ENCODE results near the gene XRCC6. TPM values are rescaled to one million over a fixed set of nuclear protein-coding genes. Genes with fewer than 3 reads are reported as not detected.

XRCC6 gene
- total and polyA plus RNA-seq, 9 of the 15 experiments (the other 6 are each of a cell fraction or from before 2014, with no cell fraction given) = 151 to 440 (median 318) TPM

DNA sequence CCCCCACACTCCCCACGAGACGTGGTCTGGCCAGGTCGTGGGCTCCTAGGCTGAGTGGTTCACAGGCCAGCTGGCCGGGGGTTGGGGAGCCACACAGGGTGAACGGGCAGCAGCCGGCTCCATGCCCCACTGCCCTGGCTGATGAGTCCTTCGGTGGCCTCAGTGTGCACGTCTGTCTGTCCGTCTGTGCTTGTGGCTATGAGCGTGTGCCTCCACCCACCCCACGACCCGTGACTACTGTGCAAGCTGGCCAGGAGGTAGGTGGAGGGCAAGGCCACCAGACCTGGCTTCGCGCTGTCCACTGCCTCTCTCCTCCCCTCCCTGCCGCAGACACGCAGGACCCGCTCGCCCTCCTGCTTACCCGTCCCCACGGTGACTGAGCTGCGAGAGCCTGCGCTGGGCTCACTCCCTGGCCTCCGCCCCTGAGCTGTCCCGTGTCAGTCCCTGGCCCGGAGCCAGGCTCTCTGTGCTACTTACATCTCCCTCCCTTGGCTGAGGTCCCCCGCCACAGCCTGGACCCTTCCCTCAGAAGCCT lies 46.2 kb upstream of the XRCC6 start:
- H2AFZ ChIP-seq (ENCODE audit: low read depth, low read length) = no peak overlapping the region
- intact Hi-C loops (cut with micrococcal nuclease) = no loop called here
- 83% methylated on average over 12 of the region's 26 CpGs for WGBS (ENCODE audit: insufficient coverage, low coverage, missing lambda C conversion rate)
- H3K9ac ChIP-seq (ENCODE audit: insufficient read depth in 1 of 2, low read depth in 2 of 2, low read length in 2 of 2) = peak overlapping the region in 1 of 2 experiments; percentile 80; a peak in 2 of 4 replicates
- peaks cover 13% of the 10 kb centered on the region; the same call in 1 of the 3 replicates for H3K36me3 ChIP-seq (ENCODE audit: control insufficient read depth, insufficient read depth, low read length)
- peak in 1 of 4 experiments; percentile 34 for DNase-seq (ENCODE audit: extremely low read depth in 1 of 4, low spot score in 3 of 4)
- FAIRE-seq = no peak
- H3K27me3 ChIP-seq (ENCODE audit: control insufficient read depth in 2 of 2, insufficient read depth in 2 of 2, low read length in 2 of 2) = no peaks in the 10 kb centered on the region
- no peaks in the 10 kb centered on the region for H3K79me2 ChIP-seq (ENCODE audit: control insufficient read depth, insufficient read depth, low read length)
- H3K4me2 ChIP-seq (ENCODE audit: insufficient read depth, low read length) = no peak overlapping the region
- ChIA-PET CTCF (ENCODE audit: low intra/inter-chr PET ratio) (no interaction called here), POLR2A (interaction anchor here (0.5 to 1.3 kb wide), 4 partner anchors 15 to 652 kb away, joined by 3 to 5 read pairs (median 4); partner anchors contain the start of gene PMM1)
- in situ Hi-C loops (cut with MboI) = no loop called here
- no peaks in the 10 kb centered on the region for H4K20me1 ChIP-seq (replicated peaks; ENCODE audit: control insufficient read depth, insufficient read depth, low read length)
- no peaks in the 10 kb centered on the region for H3K9me3 ChIP-seq (replicated peaks; ENCODE audit: control insufficient read depth, insufficient read depth, low read depth, low read length)
- peak; percentile 34 for TF ChIP-seq RBM22 (IDR thresholded peaks at IDR 0.05; ENCODE audit: low read depth, low read length, poor library complexity, severe bottlenecking)
- TF ChIP-seq NFIC (IDR thresholded peaks at IDR 0.05) = peak; percentile 83
- peak; percentile 37 for TF ChIP-seq RBFOX2 (IDR thresholded peaks at IDR 0.05; ENCODE audit: low read depth, low read length)
- peak; percentile 59 for TF ChIP-seq POLR2G (IDR thresholded peaks at IDR 0.05; ENCODE audit: low read depth, low read length)
- no peak for TF ChIP-seq CBX1 (IDR thresholded peaks at IDR 0.05; ENCODE audit: low read depth)
- no TSS peak for BruUV-seq (replicated peaks)
- no peak overlapping the region for H3K4me3 ChIP-seq
- no peak overlapping the region for H3K27ac ChIP-seq (ENCODE audit: extremely low read depth, low read depth, low read length)
- no peaks in the 10 kb centered on the region for H3K9me1 ChIP-seq (ENCODE audit: control insufficient read depth, insufficient read depth, low read length)
- peaks cover 6 to 44% of the 10 kb centered on the region in 2 experiments; a peak in 4 of 5 replicates for H3K4me1 ChIP-seq (replicated peaks in 1 of 2; ENCODE audit: control insufficient read depth in 2 of 2, insufficient read depth in 2 of 2, low read length in 2 of 2)
- peak; percentile 44 for ATAC-seq

GRCh38 chr22:41575533-41575932 lies 45.6 kb upstream of the XRCC6 start:
- Histone ChIP-seq H4K20me1 (replicated peaks; ENCODE audit: control insufficient read depth, insufficient read depth, low read length) (no peaks in the 10 kb centered on the region), H3K9ac (ENCODE audit: insufficient read depth in 1 of 2, low read depth in 2 of 2, low read length in 2 of 2) (peak overlapping the region in 1 of 2 experiments; percentile 80; a peak in 2 of 4 replicates), H3K9me3 (replicated peaks; ENCODE audit: control insufficient read depth, insufficient read depth, low read depth, low read length) (no peaks in the 10 kb centered on the region), H3K27ac (ENCODE audit: extremely low read depth, low read depth, low read length) (no peak overlapping the region), H3K4me1 (replicated peaks in 1 of 2; ENCODE audit: control insufficient read depth in 2 of 2, insufficient read depth in 2 of 2, low read length in 2 of 2) (peaks cover 6 to 44% of the 10 kb centered on the region in 2 experiments; a peak in 4 of 5 replicates), H3K79me2 (ENCODE audit: control insufficient read depth, insufficient read depth, low read length) (no peaks in the 10 kb centered on the region), H2AFZ (ENCODE audit: low read depth, low read length) (no peak overlapping the region), H3K36me3 (ENCODE audit: control insufficient read depth, insufficient read depth, low read length) (peaks cover 15% of the 10 kb centered on the region; the same call in 1 of the 3 replicates), H3K4me3 (no peak overlapping the region), H3K4me2 (ENCODE audit: insufficient read depth, low read length) (no peak overlapping the region), H3K27me3 (ENCODE audit: control insufficient read depth in 2 of 2, insufficient read depth in 2 of 2, low read length in 2 of 2) (no peaks in the 10 kb centered on the region), H3K9me1 (ENCODE audit: control insufficient read depth, insufficient read depth, low read length) (no peaks in the 10 kb centered on the region)
- no peak for FAIRE-seq
- DNase-seq (ENCODE audit: extremely low read depth in 1 of 4, low spot score in 3 of 4) = no peak
- in situ Hi-C loops (cut with MboI) = no loop called here
- 75% methylated on average over 4 of the region's 15 CpGs for WGBS (ENCODE audit: insufficient coverage, low coverage, missing lambda C conversion rate)
- ChIA-PET POLR2A (interaction anchor here (0.5 to 0.7 kb wide), 2 partner anchors 46 to 653 kb away, joined by 3 read pairs; no protein-coding TSS in a partner anchor), CTCF (ENCODE audit: low intra/inter-chr PET ratio) (no interaction called here)
- intact Hi-C loops (cut with micrococcal nuclease) = no loop called here
- ATAC-seq = no peak
- no TSS peak for BruUV-seq (replicated peaks)
- TF ChIP-seq MAFG (tag; conservative IDR thresholded peaks at IDR 0.05) = no peak
- no peak for TF ChIP-seq MEF2D (tag; conservative IDR thresholded peaks at IDR 0.05; ENCODE audit: low read depth)
- no peak for TF ChIP-seq HMGN3 (IDR thresholded peaks at IDR 0.05; ENCODE audit: borderline replicate concordance, extremely low read depth, insufficient read length, low read depth, low read length)
- no peak for TF ChIP-seq SP1 (CRISPR knock-in tag; IDR thresholded peaks at IDR 0.05)
- no peak for TF ChIP-seq ELF1 (tag; IDR thresholded peaks at IDR 0.05)
- no peak for TF ChIP-seq ZBTB17 (CRISPR knock-in tag; IDR thresholded peaks at IDR 0.05)
- TF ChIP-seq ZNF764 (CRISPR knock-in tag; IDR thresholded peaks at IDR 0.05; ENCODE audit: low read depth) = no peak
- TF ChIP-seq CBX8 (IDR thresholded peaks at IDR 0.05; ENCODE audit: borderline replicate concordance, extremely low read depth, low read depth, low read length, poor library complexity, severe bottlenecking) = no peak
- no peak for TF ChIP-seq HCFC1 (IDR thresholded peaks at IDR 0.05; ENCODE audit: low read depth, low read length)
- TF ChIP-seq ZNF449 (CRISPR knock-in tag; IDR thresholded peaks at IDR 0.05) = no peak

Measured in K562 (cell line).